Measurements from ENCODE around the gene GAS6. TPM values are rescaled to one million over a fixed set of nuclear protein-coding genes. Genes with fewer than 3 reads are reported as not detected.

Gene GAS6
- total RNA-seq, 1 donor from 2014 or later: 71.5 TPM

DNA sequence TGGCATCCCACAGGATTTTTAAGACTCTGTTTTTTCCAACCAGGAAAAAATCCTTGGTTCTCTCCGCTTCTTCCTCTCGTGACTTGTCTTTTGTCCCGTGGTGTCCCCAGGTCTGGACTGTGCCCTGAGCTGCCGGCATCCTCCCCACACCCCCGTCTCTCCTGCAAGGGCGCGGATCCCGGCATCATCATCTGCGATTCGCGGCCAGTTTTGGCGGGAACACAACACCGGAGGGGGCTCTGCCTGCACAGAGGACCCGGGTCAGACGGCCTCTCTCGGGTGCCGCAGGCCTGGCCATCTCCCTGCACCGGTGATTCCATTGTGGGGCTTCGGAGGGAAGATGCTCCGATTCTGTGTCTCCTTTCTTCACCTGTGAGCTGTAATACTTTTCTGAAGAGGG, 18.8 kb upstream of the GAS6 start:
- Mint-ChIP-seq H3K4me1 (peaks cover 21% of the 10 kb centered on the region), H3K4me3 (no peak overlapping the region), H3K9me3 (no peaks in the 10 kb centered on the region), H3K36me3 (no peaks in the 10 kb centered on the region), H3K27ac (no peak overlapping the region), H3K27me3 (ENCODE audit: low read depth) (peaks cover 6% of the 10 kb centered on the region)
- TF ChIP-seq, protein P1, sequence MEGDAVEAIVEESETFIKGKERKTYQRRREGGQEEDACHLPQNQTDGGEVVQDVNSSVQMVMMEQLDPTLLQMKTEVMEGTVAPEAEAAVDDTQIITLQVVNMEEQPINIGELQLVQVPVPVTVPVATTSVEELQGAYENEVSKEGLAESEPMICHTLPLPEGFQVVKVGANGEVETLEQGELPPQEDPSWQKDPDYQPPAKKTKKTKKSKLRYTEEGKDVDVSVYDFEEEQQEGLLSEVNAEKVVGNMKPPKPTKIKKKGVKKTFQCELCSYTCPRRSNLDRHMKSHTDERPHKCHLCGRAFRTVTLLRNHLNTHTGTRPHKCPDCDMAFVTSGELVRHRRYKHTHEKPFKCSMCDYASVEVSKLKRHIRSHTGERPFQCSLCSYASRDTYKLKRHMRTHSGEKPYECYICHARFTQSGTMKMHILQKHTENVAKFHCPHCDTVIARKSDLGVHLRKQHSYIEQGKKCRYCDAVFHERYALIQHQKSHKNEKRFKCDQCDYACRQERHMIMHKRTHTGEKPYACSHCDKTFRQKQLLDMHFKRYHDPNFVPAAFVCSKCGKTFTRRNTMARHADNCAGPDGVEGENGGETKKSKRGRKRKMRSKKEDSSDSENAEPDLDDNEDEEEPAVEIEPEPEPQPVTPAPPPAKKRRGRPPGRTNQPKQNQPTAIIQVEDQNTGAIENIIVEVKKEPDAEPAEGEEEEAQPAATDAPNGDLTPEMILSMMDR (IDR thresholded peaks at IDR 0.05; ENCODE audit: unreplicated experiment): no peak
- DNase-seq (ENCODE audit: low spot score in 2 of 2, unreplicated experiment in 2 of 2): no peak

DNA sequence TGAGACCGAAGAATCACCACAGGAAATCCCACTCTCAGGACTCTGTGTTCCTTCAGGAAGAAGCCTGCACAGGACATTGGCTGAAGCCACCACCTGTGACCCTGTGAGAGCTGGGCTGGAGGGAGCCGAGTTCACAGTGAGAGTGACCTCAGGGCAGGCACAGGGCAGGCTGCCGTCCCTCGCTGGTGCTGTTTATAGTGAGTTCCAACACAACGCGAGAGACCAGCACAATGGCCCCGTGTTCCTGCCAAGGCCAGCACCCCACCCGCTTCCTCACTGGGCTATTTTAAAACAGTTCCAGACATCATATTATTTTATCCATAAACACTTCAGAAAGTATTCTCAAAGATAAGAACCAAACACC, 18.4 kb upstream of the GAS6 start:
- H3K9me3 Mint-ChIP-seq: no peaks in the 10 kb centered on the region
- H3K4me1 Mint-ChIP-seq: peaks cover 21% of the 10 kb centered on the region
- no peaks in the 10 kb centered on the region for H3K36me3 Mint-ChIP-seq
- TF ChIP-seq, protein P1 (IDR thresholded peaks at IDR 0.05; ENCODE audit: unreplicated experiment): no peak
- H3K4me3 Mint-ChIP-seq: no peak overlapping the region
- no peak overlapping the region for H3K27ac Mint-ChIP-seq
- no peak for DNase-seq (ENCODE audit: low spot score in 2 of 2, unreplicated experiment in 2 of 2)
- peaks cover 3% of the 10 kb centered on the region for H3K27me3 Mint-ChIP-seq (ENCODE audit: low read depth)

DNA sequence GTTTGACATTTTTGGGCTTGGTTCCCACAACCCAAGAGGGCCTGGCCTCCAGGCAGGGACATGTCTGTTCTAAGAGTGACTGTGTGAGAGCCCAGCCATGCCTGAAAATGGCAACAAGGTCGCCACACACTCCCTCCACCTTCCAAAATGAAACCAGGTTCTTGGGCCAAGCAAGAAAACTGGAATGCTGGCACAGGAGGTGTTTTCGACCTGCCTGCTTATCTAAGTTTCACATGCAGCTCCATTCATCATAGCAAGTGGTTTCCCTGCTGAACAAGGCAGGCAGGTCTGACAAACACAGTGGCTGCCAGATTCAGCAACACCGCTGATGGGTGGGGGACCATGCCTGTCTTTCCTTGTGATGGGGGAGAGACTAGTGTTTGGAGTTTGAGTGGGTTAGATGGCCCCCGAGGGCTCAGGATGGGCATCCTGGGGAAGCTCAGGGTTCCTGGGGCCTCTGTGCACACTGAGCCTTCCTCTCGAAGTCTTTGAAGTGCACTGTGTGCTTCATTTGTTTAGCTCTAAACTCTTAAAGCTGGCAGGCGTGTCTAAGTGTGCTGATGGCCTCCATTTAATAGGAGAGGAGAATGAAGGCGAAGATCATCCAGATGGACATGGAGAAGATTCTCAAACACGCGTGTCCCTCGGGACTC, 17.9 kb upstream of the GAS6 start:
- Mint-ChIP-seq H3K27ac (no peak overlapping the region), H3K4me3 (no peak overlapping the region), H3K4me1 (peaks cover 21% of the 10 kb centered on the region), H3K9me3 (no peaks in the 10 kb centered on the region), H3K36me3 (no peaks in the 10 kb centered on the region), H3K27me3 (ENCODE audit: low read depth) (peaks cover 3% of the 10 kb centered on the region)
- TF ChIP-seq, protein P1 (IDR thresholded peaks at IDR 0.05; ENCODE audit: unreplicated experiment): no peak
- DNase-seq (ENCODE audit: low spot score in 2 of 2, unreplicated experiment in 2 of 2): no peak

DNA sequence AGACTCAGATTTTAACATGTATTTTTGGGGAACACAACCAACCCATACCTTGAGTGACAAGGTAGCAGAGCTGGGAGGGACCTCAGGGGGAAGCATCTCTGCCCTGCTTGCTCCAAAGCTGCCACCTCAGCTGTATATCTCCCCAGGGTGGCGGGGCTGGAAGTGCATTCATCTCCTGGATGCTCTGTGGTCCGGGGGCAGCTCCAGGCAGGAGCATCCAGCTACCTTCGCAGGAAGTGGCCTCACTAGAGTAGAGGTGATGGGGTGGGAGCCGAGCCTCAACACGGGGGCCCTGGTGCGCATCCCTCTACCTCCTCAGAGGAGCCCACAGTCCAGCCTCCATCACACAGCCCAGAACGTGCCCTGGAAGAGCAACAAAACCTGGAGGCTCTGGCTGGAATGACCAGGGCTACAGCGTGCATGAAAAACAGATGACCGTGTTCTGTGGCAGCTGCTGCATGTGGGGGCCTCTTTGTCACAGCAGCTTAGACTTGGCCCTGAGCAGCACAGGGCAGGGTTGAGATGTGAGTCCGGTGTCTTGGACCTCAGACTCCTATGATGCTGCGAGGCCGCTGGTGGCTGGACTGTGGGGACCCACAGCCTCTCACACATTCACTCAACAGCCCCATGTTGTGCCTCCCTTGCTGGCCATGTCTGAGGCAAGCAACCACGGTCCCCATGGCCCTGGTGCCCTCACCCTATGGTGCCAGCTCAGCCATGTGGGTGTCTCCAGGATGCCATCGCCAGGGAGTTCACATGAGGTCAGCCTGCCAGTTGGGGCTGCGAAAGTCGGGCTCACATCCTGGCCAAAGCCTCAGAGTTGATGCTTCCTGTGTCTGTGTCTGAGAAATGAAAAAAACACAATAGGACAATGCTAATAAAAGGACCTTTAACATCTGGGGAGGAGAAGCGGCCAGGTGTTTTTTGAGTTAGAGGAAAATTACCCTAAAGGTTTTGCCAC, 17.1 kb upstream of the GAS6 start:
- Mint-ChIP-seq H3K27ac (no peak overlapping the region), H3K4me1 (peaks cover 21% of the 10 kb centered on the region)
- no peak for DNase-seq (ENCODE audit: low spot score in 2 of 2, unreplicated experiment in 2 of 2)

DNA sequence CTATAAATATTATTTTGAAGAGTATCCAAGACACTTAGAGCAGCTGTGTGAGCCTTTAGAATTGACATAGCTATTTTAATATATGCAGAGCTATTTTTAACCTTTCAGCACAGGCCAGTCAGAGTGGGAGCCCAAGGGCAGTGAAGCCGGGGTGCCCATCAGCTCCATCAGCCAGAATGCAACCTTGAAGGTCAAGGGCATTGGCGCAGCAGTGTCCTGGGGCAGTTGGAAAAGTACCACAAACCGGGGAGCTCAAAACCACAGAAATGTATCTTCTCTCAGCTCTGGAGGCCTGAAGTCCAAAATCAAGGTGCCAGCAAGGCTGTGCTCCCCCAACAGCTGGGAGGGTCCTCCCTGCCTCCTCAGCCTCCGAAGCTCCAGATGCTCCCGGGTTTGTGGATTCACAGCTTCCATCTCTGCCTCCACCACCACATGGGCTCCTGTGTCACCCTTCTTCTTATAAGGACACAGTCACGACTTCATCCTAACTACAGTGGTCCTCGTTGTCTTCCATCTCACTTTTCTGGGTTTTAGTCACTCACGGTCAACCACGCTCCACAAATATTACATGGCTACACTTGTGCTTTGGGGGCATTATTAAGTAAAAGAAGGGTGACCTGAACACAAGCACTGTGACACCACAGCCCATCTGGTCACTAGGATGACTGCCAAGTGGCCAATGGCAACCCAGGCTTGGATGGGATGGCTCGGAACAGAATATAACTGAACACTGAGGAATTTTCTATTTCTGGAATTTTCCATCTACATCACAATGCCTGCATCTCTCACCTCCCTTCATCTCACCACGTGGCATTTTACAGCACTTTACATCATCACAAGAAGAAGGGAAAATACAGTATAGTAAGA, 15.9 kb upstream of the GAS6 start:
- H3K4me1 Mint-ChIP-seq: peaks cover 17% of the 10 kb centered on the region
- H3K36me3 Mint-ChIP-seq: no peaks in the 10 kb centered on the region
- H3K4me3 Mint-ChIP-seq: no peak overlapping the region
- no peaks in the 10 kb centered on the region for H3K27me3 Mint-ChIP-seq (ENCODE audit: low read depth)
- TF ChIP-seq, protein P1 (IDR thresholded peaks at IDR 0.05; ENCODE audit: unreplicated experiment): no peak
- H3K9me3 Mint-ChIP-seq: no peaks in the 10 kb centered on the region
- no peak for DNase-seq (ENCODE audit: low spot score in 2 of 2, unreplicated experiment in 2 of 2)
- H3K27ac Mint-ChIP-seq: no peak overlapping the region

More for the DNA sequence above, 17.1 kb upstream of the GAS6 start:
- no peaks in the 10 kb centered on the region for H3K27me3 Mint-ChIP-seq (ENCODE audit: low read depth)
- TF ChIP-seq, protein P1 (IDR thresholded peaks at IDR 0.05; ENCODE audit: unreplicated experiment): no peak
- no peak overlapping the region for H3K4me3 Mint-ChIP-seq
- no peaks in the 10 kb centered on the region for H3K9me3 Mint-ChIP-seq
- H3K36me3 Mint-ChIP-seq: no peaks in the 10 kb centered on the region
